Measurements from ENCODE around the gene STN1. TPM values are rescaled to one million over a fixed set of nuclear protein-coding genes. Genes with fewer than 3 reads are reported as not detected.

The STN1 gene
- total RNA-seq, 1 experiment from 2014 or later: 14.3 TPM

GRCh38 chr10:103925591-103925990 is 7.6 kb upstream of the STN1 start:
- no peaks in the 10 kb centered on the region for H3K9me3 ChIP-seq (ENCODE audit: low read depth, low read length, poor library complexity, severe bottlenecking)
- H3K36me3 ChIP-seq (ENCODE audit: insufficient read depth, low read length, poor library complexity, severe bottlenecking): no peaks in the 10 kb centered on the region
- no peak overlapping the region for H3K27ac ChIP-seq (ENCODE audit: low read depth, low read length, poor library complexity, severe bottlenecking)
- ChIA-PET CTCF (no interaction called here), POLR2A (ENCODE audit: low non-redundant PET) (no interaction called here)
- H3K27me3 ChIP-seq (replicated peaks; ENCODE audit: insufficient read depth, low read depth, low read length, poor library complexity): no peaks in the 10 kb centered on the region
- TF ChIP-seq CTCF (conservative IDR thresholded peaks at IDR 0.05; ENCODE audit: low read depth, low read length) (no peak), EZH2 (IDR thresholded peaks at IDR 0.05; ENCODE audit: borderline replicate concordance, low read depth, low read length, poor library complexity, severe bottlenecking) (no peak)
- no peaks in the 10 kb centered on the region for H3K4me1 ChIP-seq (ENCODE audit: insufficient read depth, low read length, poor library complexity, severe bottlenecking)
- intact Hi-C loops (cut with micrococcal nuclease; ENCODE audit: unreplicated experiment): no loop called here
- no peak for DNase-seq (ENCODE audit: low spot score)
- no TSS peak for BruUV-seq (replicated peaks)
- H3K4me3 ChIP-seq (ENCODE audit: low read depth, low read length, poor library complexity, severe bottlenecking): no peak overlapping the region

GRCh38 chr10:103923502-103923901 is 5.5 kb upstream of the STN1 start:
- DNase-seq (ENCODE audit: low spot score): no peak
- no peaks in the 10 kb centered on the region for H3K36me3 ChIP-seq (ENCODE audit: insufficient read depth, low read length, poor library complexity, severe bottlenecking)
- no peak overlapping the region for H3K4me3 ChIP-seq (ENCODE audit: low read depth, low read length, poor library complexity, severe bottlenecking)
- intact Hi-C loops (cut with micrococcal nuclease; ENCODE audit: unreplicated experiment): no loop called here
- ChIA-PET CTCF (no interaction called here), POLR2A (ENCODE audit: low non-redundant PET) (no interaction called here)
- BruUV-seq (replicated peaks): no TSS peak
- TF ChIP-seq CTCF (conservative IDR thresholded peaks at IDR 0.05; ENCODE audit: low read depth, low read length): no peak
- TF ChIP-seq EZH2 (IDR thresholded peaks at IDR 0.05; ENCODE audit: borderline replicate concordance, low read depth, low read length, poor library complexity, severe bottlenecking): no peak
- H3K27ac ChIP-seq (ENCODE audit: low read depth, low read length, poor library complexity, severe bottlenecking): no peak overlapping the region
- H3K9me3 ChIP-seq (ENCODE audit: low read depth, low read length, poor library complexity, severe bottlenecking): no peaks in the 10 kb centered on the region
- H3K27me3 ChIP-seq (replicated peaks; ENCODE audit: insufficient read depth, low read depth, low read length, poor library complexity): no peaks in the 10 kb centered on the region
- H3K4me1 ChIP-seq (ENCODE audit: insufficient read depth, low read length, poor library complexity, severe bottlenecking): peaks cover 4% of the 10 kb centered on the region

GRCh38 chr10:103922659-103923058 is 4.7 kb upstream of the STN1 start:
- CTCF ChIA-PET: no interaction called here
- POLR2A ChIA-PET (ENCODE audit: low non-redundant PET): no interaction called here
- TF ChIP-seq EZH2 (IDR thresholded peaks at IDR 0.05; ENCODE audit: borderline replicate concordance, low read depth, low read length, poor library complexity, severe bottlenecking): no peak
- TF ChIP-seq CTCF (conservative IDR thresholded peaks at IDR 0.05; ENCODE audit: low read depth, low read length): no peak

More at GRCh38 chr10:103922659-103923058, 4.7 kb upstream of the STN1 start:
- no peaks in the 10 kb centered on the region for H3K36me3 ChIP-seq (ENCODE audit: insufficient read depth, low read length, poor library complexity, severe bottlenecking)
- H3K4me3 ChIP-seq (ENCODE audit: low read depth, low read length, poor library complexity, severe bottlenecking): no peak overlapping the region
- no peaks in the 10 kb centered on the region for H3K27me3 ChIP-seq (replicated peaks; ENCODE audit: insufficient read depth, low read depth, low read length, poor library complexity)
- H3K4me1 ChIP-seq (ENCODE audit: insufficient read depth, low read length, poor library complexity, severe bottlenecking): peaks cover 6% of the 10 kb centered on the region
- no peak overlapping the region for H3K27ac ChIP-seq (ENCODE audit: low read depth, low read length, poor library complexity, severe bottlenecking)
- BruUV-seq (replicated peaks): no TSS peak
- no peak for DNase-seq (ENCODE audit: low spot score)
- intact Hi-C loops (cut with micrococcal nuclease; ENCODE audit: unreplicated experiment): no loop called here
- H3K9me3 ChIP-seq (ENCODE audit: low read depth, low read length, poor library complexity, severe bottlenecking): no peaks in the 10 kb centered on the region

All from A673 (cell line).